HFFc6 (cell line): ENCODE data around the gene EPB42. TPM values are rescaled to one million over a fixed set of nuclear protein-coding genes. Genes with fewer than 3 reads are reported as not detected.

Source experiments
- DNase-seq: peaks from one replicate; pipeline ENCODE4 v3.0.0-alpha.2; 2018
- H3K27ac Mint-ChIP-seq: 2 replicates; pipeline ENCODE4 v1.8.0; 2020; ENCODE audit warnings: mild to moderate bottlenecking, mixed read lengths
- H3K27me3 Mint-ChIP-seq: 2 replicates; pipeline ENCODE4 v1.8.0; 2021; ENCODE audit warnings: mild to moderate bottlenecking, moderate library complexity, mixed read lengths; ENCODE audit not compliant: insufficient read depth
- H3K36me3 Mint-ChIP-seq: 2 replicates; pipeline ENCODE4 v1.8.0; 2021; ENCODE audit warnings: low read depth, mixed read lengths
- H3K4me1 Mint-ChIP-seq: 2 replicates; pipeline ENCODE4 v1.8.0; 2020; ENCODE audit warnings: low read depth, mixed read lengths
- H3K4me3 Mint-ChIP-seq: 2 replicates; pipeline ENCODE4 v1.8.0; 2020; ENCODE audit warnings: mild to moderate bottlenecking, moderate library complexity, mixed read lengths
- H3K9me3 Mint-ChIP-seq: 2 replicates; pipeline ENCODE4 v1.8.0; 2020; ENCODE audit warnings: mild to moderate bottlenecking, mixed read lengths
- CTCF ChIP-seq: fragments of 200-600 bp; sonication (generic); IDR thresholded peaks from 2 replicates; pipeline ENCODE4 v1.5.0; 2021; ENCODE audit warnings: antibody characterized with exemption, mild to moderate bottlenecking
- total RNA-seq, 6 experiments: library from RNA; stranded (reverse); fragmentation: NEBNext Ultra II Directional; extraction: Animal tissue kit (Norgen Biotek cat#: 25700); gene quantifications; 2 replicates in 1 of 6; 3 replicates in 5 of 6; pipeline ENCODE4 v1.2.3, GENCODE V29; 2021

EPB42 gene
- total RNA-seq, 6 experiments from 2014 or later: not detected

GRCh38 chr15:43253431-43254403 is 32.9 kb upstream of the EPB42 start:
- Mint-ChIP-seq H3K36me3 (no peaks in the 10 kb centered on the region), H3K9me3 (no peaks in the 10 kb centered on the region), H3K27ac (no peak overlapping the region), H3K4me1 (peaks cover 24% of the 10 kb centered on the region), H3K4me3 (no peak overlapping the region), H3K27me3 (peaks cover 39% of the 10 kb centered on the region)
- TF ChIP-seq CTCF: no peak
- no peak for DNase-seq

GRCh38 chr15:43251871-43252250 is 31.0 kb upstream of the EPB42 start:
- H3K36me3 Mint-ChIP-seq: no peaks in the 10 kb centered on the region
- no peak for TF ChIP-seq CTCF
- H3K4me1 Mint-ChIP-seq: peaks cover 24% of the 10 kb centered on the region
- no peak for DNase-seq
- no peaks in the 10 kb centered on the region for H3K9me3 Mint-ChIP-seq
- peaks cover 39% of the 10 kb centered on the region for H3K27me3 Mint-ChIP-seq
- H3K4me3 Mint-ChIP-seq: no peak overlapping the region
- no peak overlapping the region for H3K27ac Mint-ChIP-seq

GRCh38 chr15:43251185-43251870 is 30.5 kb upstream of the EPB42 start:
- no peak for TF ChIP-seq CTCF
- H3K27ac Mint-ChIP-seq: no peak overlapping the region
- H3K9me3 Mint-ChIP-seq: no peaks in the 10 kb centered on the region
- peaks cover 24% of the 10 kb centered on the region for H3K4me1 Mint-ChIP-seq
- H3K27me3 Mint-ChIP-seq: peaks cover 40% of the 10 kb centered on the region
- DNase-seq: no peak
- no peaks in the 10 kb centered on the region for H3K36me3 Mint-ChIP-seq
- H3K4me3 Mint-ChIP-seq: no peak overlapping the region

GRCh38 chr15:43250785-43251184 is 30.0 kb upstream of the EPB42 start:
- TF ChIP-seq CTCF: no peak
- DNase-seq: no peak
- Mint-ChIP-seq H3K4me1 (peaks cover 24% of the 10 kb centered on the region), H3K36me3 (no peaks in the 10 kb centered on the region), H3K4me3 (no peak overlapping the region), H3K9me3 (no peaks in the 10 kb centered on the region), H3K27me3 (peaks cover 38% of the 10 kb centered on the region), H3K27ac (no peak overlapping the region)

- Mint-ChIP-seq H3K27me3 (peaks cover 30% of the 10 kb centered on the region), H3K27ac (peak overlapping the region; percentile 90), H3K4me1 (peaks cover 24% of the 10 kb centered on the region), H3K4me3 (peak overlapping the region; percentile 43), H3K9me3 (no peaks in the 10 kb centered on the region), H3K36me3 (no peaks in the 10 kb centered on the region)
- peak; percentile 82 for DNase-seq
- TF ChIP-seq CTCF: no peak
These were observed 28.9 kb upstream of the EPB42 start for GRCh38 chr15:43249699-43250203.
